Measurements from ENCODE around the gene NNMT. TPM values are rescaled to one million over a fixed set of nuclear protein-coding genes. Genes with fewer than 3 reads are reported as not detected.

The NNMT gene
- 1,000 to 10,000 TPM in 1 of 4 donors, 100 to 1,000 TPM in 3; 371 to 1,487 (median 726) TPM for total RNA-seq

- no peak for TF ChIP-seq CTCF (IDR thresholded peaks at IDR 0.05; ENCODE audit: low read depth)
These were observed at the start of gene NNMT for GRCh38 chr11:114295676-114296604. TSS of gene NNMT (plus strand) at chr11:114296399. CDS start at chr11:114296557, 158 bp downstream.

DNA sequence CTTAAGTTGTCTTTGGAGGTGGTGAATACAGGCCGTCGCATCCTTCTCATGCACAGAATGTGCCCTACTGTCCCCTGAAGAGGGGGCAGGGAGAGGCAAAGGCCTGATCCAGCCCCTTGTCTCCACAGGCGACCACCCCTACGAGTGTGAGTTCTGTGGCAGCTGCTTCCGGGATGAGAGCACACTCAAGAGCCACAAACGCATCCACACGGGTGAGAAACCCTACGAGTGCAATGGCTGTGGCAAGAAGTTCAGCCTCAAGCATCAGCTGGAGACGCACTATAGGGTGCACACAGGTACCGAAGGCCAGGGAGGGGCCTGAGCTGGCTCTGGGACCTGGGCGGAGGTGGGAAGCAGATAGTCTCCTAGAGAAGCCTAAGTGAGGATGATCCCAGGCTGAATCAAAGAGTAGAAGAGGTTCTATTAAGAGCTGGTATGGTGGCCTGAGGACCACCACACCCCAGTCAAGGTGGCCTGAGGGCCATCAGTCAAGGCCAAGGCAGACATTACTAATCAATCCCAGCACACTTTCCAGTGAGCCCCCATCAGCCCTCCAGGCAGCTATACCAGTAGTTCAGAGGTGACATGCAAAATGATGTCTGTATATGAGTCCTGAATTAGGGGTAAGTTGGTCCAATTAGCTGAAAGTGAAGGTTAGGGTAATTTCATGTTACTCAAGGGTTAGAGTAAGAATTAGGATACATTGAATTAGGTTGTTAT lies 49.0 kb upstream of the NNMT start:
- no peak for TF ChIP-seq CTCF (IDR thresholded peaks at IDR 0.05; ENCODE audit: low read depth)

- TF ChIP-seq CTCF (IDR thresholded peaks at IDR 0.05; ENCODE audit: low read depth) = no peak
These were observed 46.0 kb upstream of the NNMT start for GRCh38 chr11:114250180-114250579.

DNA sequence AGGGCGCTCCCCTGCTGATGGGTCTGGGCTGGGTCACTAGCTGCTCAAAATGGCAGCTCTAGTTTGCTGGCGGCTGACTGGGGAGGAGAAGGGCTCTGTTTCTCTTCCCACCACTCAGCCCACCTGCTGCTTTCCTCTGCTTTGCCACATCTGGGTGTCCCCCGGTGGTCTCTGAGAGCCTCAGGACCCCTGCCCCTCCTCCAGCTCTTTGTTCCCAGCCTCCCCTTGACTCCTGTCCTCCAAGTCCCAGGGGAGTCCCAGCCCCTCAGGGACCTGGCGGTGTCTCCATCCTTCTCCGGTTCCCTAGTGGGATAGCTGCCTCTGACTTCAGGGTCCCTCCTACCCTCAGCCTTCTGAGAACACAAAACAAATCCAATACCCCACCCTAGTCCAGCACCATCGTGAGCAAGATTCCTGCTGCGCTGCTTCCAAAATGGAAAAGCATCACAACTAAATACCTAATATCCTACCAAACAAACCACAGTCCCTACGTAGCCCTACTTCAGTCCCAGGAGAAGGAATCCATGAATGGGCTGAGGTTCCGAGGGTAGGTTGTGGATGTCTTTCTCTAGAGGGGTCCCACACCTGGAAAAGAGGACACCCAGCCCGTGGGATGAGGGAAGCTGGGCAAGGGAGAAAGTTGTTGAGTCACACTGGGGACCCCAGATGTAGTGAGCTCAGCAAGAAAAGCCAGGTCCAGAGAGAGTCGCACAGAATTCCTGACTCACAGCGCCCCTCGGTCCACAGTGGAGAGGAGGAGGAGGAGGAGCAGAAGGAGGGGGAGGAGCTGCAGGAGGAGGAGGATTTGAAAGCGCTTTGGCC lies 45.0 kb upstream of the NNMT start:
- no peak for TF ChIP-seq CTCF (IDR thresholded peaks at IDR 0.05; ENCODE audit: low read depth)

- TF ChIP-seq CTCF (IDR thresholded peaks at IDR 0.05; ENCODE audit: low read depth) = no peak
These were observed 44.3 kb upstream of the NNMT start for GRCh38 chr11:114251815-114252337.

- TF ChIP-seq CTCF (IDR thresholded peaks at IDR 0.05; ENCODE audit: low read depth) = no peak
These were observed 43.4 kb upstream of the NNMT start for GRCh38 chr11:114252767-114253166.
